Measurements from ENCODE around the gene NCR3LG1.
"Not testable (repeated sequence)": the region's sequence is repeated elsewhere in the genome, so short reads cannot be mapped to it uniquely, and the experiment has no call there.

Gene NCR3LG1

GRCh38 chr11:17413414-17414316 lies 62.1 kb downstream of the NCR3LG1 start:
- no peak for DNase-seq

- no peak for DNase-seq
Measured at GRCh38 chr11:17414317-17414737, 62.7 kb downstream of the NCR3LG1 start.

- DNase-seq = no peak
Measured at GRCh38 chr11:17414992-17415391, 63.4 kb downstream of the NCR3LG1 start.

- no peak for DNase-seq
Measured at GRCh38 chr11:17415523-17416104, 64.0 kb downstream of the NCR3LG1 start.

- no peak for DNase-seq
Measured at GRCh38 chr11:17416492-17416891, 64.9 kb downstream of the NCR3LG1 start.

GRCh38 chr11:17418444-17419081 lies 67.0 kb downstream of the NCR3LG1 start:
- DNase-seq = no peak

GRCh38 chr11:17421781-17422180 lies 70.2 kb downstream of the NCR3LG1 start:
- peak; percentile 24 for DNase-seq

- no peak for DNase-seq
Measured at GRCh38 chr11:17423533-17424310, 72.1 kb downstream of the NCR3LG1 start.

GRCh38 chr11:17426233-17426632 lies 74.6 kb downstream of the NCR3LG1 start:
- DNase-seq = not testable (repeated sequence)
